SK-N-MC (cell line): ENCODE results near the gene EIF1B.

ENCODE experiments used
- DNase-seq: peaks from one replicate; pipeline ENCODE4 v3.0.0-alpha.2; 2011; ENCODE audit warnings: low read depth, low spot score
- H3K27ac ChIP-seq: fragments of 200-600 bp; sonication (generic); 2 replicates; pipeline ENCODE4 v1.5.1; 2016; ENCODE audit warnings: mixed run types
- H3K36me3 ChIP-seq: fragments of 200-600 bp; sonication (generic); 2 replicates; pipeline ENCODE4 v1.6.1; 2017; ENCODE audit warnings: antibody characterized with exemption, low read length, mixed read lengths; ENCODE audit not compliant: insufficient read depth
- H3K4me3 ChIP-seq: fragments of 200-600 bp; sonication (generic); 2 replicates; pipeline ENCODE4 v1.5.1; 2016
- H3K9ac ChIP-seq: fragments of 200-600 bp; sonication (generic); 2 replicates; pipeline ENCODE4 v1.8.0; 2017; ENCODE audit warnings: mixed run types, mixed read lengths; ENCODE audit not compliant: insufficient read length
- H3K9me3 ChIP-seq: fragments of 200-600 bp; sonication (generic); 2 replicates; pipeline ENCODE4 v1.6.1; 2017; ENCODE audit warnings: low read depth, mild to moderate bottlenecking, antibody characterized with exemption, low read length, moderate library complexity, mixed read lengths
- EZH2 ChIP-seq: fragments of 200-600 bp; sonication (generic); IDR thresholded peaks from one replicate; pipeline ENCODE4 v1.6.1; 2017; ENCODE audit warnings: antibody characterized with exemption
- FOXP2 ChIP-seq: optimal IDR thresholded peaks from 2 replicates; pipeline ENCODE3; 2011; ENCODE audit warnings: mild to moderate bottlenecking, moderate library complexity; ENCODE audit not compliant: insufficient read depth; ENCODE audit errors: extremely low read length, control extremely low read depth
- POLR2AphosphoS5 ChIP-seq: IDR thresholded peaks from 2 replicates; pipeline ENCODE4 v1.6.1; 2012; ENCODE audit warnings: mild to moderate bottlenecking, low read depth, low read length, borderline replicate concordance

EIF1B gene

GRCh38 chr3:40304352-40304751 lies 5.2 kb upstream of the EIF1B start:
- DNase-seq: no peak
- Histone ChIP-seq H3K27ac (no peak overlapping the region), H3K36me3 (no peaks in the 10 kb centered on the region), H3K9ac (no peak overlapping the region), H3K4me3 (no peak overlapping the region), H3K9me3 (no peaks in the 10 kb centered on the region)
- TF ChIP-seq POLR2AphosphoS5 (no peak), EZH2 (no peak), FOXP2 (no peak)

GRCh38 chr3:40306336-40306735 lies 3.2 kb upstream of the EIF1B start:
- no peak overlapping the region for H3K4me3 ChIP-seq
- H3K9me3 ChIP-seq: no peaks in the 10 kb centered on the region
- H3K27ac ChIP-seq: no peak overlapping the region
- no peak for DNase-seq
- H3K36me3 ChIP-seq: peaks cover 3% of the 10 kb centered on the region
- no peak overlapping the region for H3K9ac ChIP-seq
- no peak for TF ChIP-seq EZH2
- TF ChIP-seq POLR2AphosphoS5: no peak
- TF ChIP-seq FOXP2: no peak

- no peak overlapping the region for H3K4me3 ChIP-seq
- H3K9ac ChIP-seq: no peak overlapping the region
- H3K27ac ChIP-seq: no peak overlapping the region
- DNase-seq: no peak
- no peaks in the 10 kb centered on the region for H3K9me3 ChIP-seq
- TF ChIP-seq POLR2AphosphoS5: no peak
- TF ChIP-seq EZH2: no peak
- TF ChIP-seq FOXP2: no peak
- peaks cover 12% of the 10 kb centered on the region for H3K36me3 ChIP-seq
Measured at GRCh38 chr3:40307176-40307575, 2.3 kb upstream of the EIF1B start.

- Histone ChIP-seq H3K4me3 (0 out of 2 replicates have a peak overlapping the region, but pooled peaks have one; percentile 32), H3K36me3 (peaks cover 17% of the 10 kb centered on the region), H3K27ac (no peak overlapping the region), H3K9me3 (no peaks in the 10 kb centered on the region), H3K9ac (no peak overlapping the region)
- TF ChIP-seq FOXP2 (no peak), POLR2AphosphoS5 (no peak), EZH2 (no peak)
- no peak for DNase-seq
Measured at GRCh38 chr3:40308725-40309417, 636 bp upstream of the EIF1B start.

GRCh38 chr3:40309925-40310695 lies 603 bp downstream of the EIF1B start:
- Histone ChIP-seq H3K4me3 (peak overlapping the region; percentile 82), H3K9ac (peak overlapping the region; percentile 88), H3K36me3 (peaks cover 17% of the 10 kb centered on the region), H3K27ac (no peak overlapping the region), H3K9me3 (no peaks in the 10 kb centered on the region)
- TF ChIP-seq FOXP2 (no peak), POLR2AphosphoS5 (no peak), EZH2 (no peak)
- no peak for DNase-seq

- Histone ChIP-seq H3K9ac (peak overlapping the region; percentile 88), H3K9me3 (no peaks in the 10 kb centered on the region), H3K27ac (no peak overlapping the region), H3K4me3 (peak overlapping the region; percentile 82), H3K36me3 (peaks cover 17% of the 10 kb centered on the region)
- no peak for DNase-seq
- TF ChIP-seq POLR2AphosphoS5: no peak
- TF ChIP-seq FOXP2: no peak
- no peak for TF ChIP-seq EZH2
Measured at GRCh38 chr3:40310705-40311104, 1.2 kb downstream of the EIF1B start.

- H3K9ac ChIP-seq: no peak overlapping the region
Measured at GRCh38 chr3:40312661-40313226, 3.2 kb downstream of the EIF1B start.

More at GRCh38 chr3:40312661-40313226, 3.2 kb downstream of the EIF1B start:
- Histone ChIP-seq H3K9me3 (no peaks in the 10 kb centered on the region), H3K36me3 (peaks cover 17% of the 10 kb centered on the region), H3K4me3 (no peak overlapping the region), H3K27ac (no peak overlapping the region)
- DNase-seq: no peak
- TF ChIP-seq POLR2AphosphoS5: no peak
- TF ChIP-seq EZH2: no peak
- TF ChIP-seq FOXP2: no peak
